ENCODE data around the gene DHRS13.
"Not testable (repeated sequence)": the region's sequence is repeated elsewhere in the genome, so short reads cannot be mapped to it uniquely, and the experiment has no call there.

The DHRS13 gene

DNA sequence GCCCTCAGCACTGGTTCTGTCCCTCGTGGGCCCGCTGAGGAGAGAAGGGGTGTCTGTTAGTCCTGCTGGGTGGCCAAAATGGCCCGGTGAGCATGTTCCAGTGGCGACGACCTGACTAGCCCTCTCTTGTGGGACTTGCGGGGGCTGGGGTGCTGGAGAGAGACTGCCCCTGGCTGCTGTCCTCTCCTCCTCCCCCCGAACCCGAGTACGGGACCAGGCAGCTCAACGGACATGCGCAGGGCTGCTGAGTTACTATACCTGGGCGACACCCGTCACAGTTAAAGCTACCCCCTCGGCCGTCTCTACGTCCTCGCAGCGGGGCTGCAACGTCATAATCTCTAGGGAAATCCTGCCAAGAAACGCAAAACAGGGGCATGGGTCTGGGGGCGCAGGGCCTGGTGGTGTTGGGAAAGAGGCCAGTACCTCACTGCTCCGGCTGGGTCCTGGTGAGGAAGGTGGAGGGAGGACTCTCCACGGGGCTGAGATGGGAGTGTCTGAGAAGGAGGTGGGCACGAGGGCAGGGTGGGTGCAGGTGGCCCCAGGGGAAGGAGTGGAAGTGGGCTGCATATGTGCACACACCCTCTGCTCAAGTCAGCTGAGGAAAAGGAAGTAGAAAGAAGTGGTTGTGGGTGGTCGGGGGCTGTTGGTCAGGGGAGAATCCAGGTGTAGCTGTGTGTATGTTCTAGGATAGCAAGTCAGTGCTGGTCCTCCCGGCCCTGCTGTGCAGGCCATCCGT lies 18.7 kb downstream of the DHRS13 start:
- DNase-seq = no peak

DNA sequence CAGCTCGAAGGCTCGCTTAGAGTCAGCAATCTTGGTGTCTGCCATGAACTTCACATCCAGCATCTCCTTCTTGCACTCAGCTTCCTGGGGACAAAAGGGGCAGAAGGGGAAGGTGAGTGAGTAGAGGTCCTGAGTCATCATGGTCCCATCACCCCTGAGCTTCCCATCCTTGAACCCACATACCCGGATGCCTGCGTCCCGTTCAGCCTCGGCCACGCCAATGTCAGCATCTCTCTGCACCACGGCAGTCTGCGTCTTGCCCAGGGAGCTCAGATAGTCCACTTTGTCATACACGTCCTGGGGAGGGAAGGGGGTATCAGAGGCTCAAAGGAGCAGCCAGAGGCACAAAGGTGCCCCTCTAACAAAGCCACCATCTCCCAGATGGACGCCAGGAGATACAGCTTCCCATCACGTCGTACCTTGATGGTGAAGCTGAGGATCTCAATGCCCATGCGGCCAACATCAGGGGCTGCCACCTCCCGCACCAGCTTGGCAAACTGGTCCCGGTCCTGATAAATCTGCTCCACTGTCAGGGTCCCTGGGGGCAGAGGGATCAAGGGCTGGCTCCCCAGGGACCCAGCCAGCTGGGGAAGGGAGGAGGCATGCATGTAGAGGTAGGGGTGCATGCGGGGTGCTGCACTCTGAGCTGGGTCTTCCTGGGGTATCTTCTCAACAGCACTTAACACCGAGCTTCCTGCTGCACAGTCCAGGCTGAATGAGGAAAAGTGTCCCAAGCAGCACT lies 20.6 kb downstream of the DHRS13 start:
- no peak for DNase-seq

DNA sequence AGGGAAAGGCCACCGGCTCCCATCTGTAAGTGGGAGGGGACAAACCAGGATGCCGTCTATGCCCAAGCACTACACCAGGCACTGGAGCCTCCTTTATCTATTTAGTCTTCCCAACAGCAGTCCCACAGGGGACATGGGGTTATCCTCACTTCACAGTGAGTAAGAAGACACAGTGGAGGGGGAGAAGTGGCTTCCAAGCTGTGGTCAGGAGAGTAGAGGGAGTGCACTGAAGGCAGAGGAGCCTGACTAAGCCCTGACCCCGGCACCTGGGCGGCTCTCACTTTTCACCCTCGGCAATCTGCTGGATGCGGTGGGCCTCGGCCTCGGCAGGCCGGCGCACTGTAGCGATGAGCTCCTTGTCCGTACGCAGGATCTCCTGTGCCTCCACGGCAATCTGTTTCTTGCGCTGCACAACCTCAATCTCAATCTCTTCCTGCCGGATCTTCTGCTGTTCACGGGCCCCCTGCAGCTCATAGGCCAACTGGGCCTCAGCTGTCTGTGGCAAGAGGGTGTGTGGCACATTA lies 21.3 kb downstream of the DHRS13 start:
- DNase-seq = no peak

DNA sequence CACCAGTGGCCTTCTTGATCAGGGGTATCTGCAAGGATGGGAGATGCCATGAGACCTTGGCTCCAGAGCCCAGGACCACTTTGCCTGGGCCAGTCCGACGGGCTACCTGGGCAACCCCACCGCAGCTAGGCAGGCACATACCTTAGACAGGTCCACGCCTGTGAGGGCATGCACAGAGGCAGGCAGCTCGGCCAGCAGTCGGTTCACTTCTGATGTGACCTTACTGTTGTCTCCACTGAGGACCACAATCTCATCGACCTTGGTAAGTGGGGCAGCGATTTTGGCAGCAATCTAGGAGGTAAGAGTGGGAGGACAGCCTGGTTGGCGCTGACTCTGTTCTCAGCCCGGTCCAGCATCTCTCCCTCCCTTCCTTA lies 22.3 kb downstream of the DHRS13 start:
- DNase-seq = no peak

DNA sequence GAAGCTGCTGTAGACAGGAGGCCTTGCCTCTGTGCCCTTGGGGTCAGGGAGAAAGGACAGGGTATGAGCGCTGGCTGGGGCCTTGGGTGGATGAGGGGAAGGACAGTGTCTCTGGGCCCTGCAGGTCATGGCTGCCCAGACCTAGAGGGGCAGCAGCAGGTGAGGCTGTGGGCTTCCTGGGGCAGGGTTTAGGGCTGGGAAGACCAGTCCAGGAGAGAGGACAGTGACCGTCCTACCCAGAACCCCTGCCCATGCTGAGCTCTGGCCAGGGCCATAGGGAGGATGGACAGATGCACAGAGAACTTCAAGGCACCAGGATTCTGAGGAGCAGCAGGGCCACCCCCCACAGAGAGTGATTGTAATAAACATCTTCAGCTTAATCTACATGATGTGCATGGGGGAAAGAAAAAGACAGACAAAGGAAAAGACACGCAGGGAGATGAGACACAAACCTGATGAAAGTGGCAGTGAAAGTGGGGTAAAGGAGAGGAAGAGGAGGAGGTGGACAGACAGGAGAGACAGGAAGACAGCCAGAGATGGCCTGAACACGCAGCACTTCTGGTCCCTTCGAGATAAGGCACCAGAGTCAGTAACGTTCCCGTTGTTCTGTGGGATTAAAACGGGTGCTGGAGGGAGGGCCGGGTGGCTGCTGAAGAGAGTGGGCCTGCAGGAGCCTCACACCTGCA lies 22.9 kb downstream of the DHRS13 start:
- DNase-seq = no peak

DNA sequence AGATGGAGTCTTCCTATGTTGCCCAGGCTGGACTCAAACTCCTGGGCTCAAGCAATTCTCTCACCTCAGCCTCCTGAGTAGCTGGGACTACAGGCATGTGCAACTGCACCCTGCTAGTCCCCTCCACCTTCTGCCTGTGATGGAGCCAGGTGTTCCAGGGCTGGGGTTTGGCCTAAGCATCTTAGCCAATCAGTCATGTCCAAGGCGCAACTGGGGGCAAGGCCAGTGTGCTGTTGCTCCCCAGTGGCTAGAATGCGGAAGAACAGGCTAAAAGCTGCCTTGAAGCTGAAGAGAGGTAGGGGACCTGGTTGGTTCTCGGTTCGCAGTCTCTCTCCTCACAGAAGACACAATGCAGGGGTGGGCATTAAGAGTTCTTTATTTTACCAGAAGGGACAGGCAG lies 23.9 kb downstream of the DHRS13 start:
- no peak for DNase-seq

DNA sequence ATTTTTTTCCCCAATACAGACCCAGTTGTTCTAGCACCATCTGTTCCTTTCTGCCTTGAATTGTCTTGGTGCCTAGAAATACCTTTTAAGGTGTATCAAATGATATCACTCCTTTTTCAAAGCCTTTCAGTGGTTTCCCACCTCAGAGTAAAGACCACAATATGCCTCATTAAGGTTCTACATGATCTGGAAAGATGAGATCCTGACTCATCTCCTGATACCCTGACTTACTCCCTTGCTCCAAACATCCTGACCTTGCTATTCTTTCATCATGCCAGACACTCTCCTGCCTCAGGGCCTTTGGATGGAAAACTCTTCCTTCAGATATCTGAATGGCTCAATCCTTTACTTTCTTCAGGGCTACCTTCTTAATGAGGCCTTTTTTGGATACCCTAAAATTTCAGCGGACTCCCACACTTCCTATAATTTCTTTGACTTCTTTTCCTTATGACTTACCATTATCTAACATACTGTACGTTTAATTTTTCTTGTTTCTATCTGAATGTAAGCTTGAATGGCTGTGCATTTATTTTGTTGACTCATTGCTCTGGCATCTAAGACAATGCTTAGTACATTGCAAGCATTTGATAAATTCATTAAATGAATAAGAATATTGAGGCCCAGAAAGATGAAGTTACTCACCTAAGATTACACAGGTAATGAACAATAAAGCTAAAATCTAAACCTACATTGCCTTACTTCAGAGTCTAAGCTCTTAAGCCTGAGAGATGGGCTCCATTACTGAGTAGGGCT lies 24.5 kb downstream of the DHRS13 start:
- DNase-seq = no peak

DNA sequence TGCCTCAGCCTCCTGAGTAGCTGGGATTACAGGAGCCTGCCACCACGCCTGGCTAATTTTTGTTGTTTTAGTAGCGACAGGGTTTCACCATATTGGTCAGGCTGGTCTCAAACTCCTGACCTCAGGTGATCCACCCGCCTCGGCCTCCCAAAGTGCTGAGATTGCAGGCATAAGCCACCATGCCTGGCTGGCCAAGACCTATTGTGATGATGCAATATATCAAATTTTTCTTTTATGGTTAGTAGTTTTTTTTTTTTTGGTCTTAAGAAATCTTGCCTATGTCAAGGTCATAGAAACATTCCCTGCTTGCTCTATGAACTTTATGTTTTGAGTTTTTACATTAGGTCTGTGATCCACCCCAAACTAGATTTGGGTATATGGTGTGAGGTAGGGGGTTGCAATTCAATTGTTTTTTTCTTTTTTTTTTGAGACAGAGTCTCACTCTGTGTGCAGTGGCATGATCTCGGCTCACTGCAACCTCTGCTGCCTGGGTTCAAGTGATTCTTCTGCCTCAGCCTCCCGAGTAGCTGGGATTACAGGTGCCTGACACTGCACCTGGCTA lies 25.6 kb downstream of the DHRS13 start:
- not testable (repeated sequence) for DNase-seq

DNA sequence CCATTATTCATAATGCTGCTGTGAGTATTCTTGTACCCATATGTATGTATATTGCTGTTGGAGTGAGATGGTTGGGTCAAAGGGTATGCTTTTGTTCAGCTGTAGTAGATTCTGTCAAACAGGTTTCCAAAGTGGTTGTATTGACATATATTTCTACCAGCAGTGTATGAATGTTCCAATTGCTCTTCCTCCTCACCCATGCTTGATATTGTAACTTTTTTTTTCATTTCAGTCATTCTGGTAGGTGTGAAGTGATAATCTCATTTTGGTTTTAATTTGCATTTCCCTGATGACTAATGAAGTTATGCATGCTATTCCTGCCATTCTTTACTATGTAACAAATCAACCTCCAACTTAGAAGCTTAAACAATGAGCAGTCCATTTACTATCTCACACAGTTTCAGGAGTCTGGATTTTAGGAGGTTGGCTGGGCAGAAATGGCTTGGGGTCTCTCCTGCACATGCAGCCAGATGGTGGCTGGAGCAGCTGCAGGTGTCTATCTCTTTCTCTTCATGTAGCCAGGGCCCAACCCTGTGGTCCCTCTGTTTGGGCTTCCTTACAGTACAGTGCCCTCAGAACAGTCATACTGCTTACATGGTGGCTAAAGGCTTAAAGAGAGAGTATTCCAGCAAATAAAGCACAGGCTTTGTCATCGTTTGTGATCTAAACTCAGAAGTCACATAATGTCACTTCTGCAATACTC lies 26.9 kb downstream of the DHRS13 start:
- DNase-seq = no peak

DNA sequence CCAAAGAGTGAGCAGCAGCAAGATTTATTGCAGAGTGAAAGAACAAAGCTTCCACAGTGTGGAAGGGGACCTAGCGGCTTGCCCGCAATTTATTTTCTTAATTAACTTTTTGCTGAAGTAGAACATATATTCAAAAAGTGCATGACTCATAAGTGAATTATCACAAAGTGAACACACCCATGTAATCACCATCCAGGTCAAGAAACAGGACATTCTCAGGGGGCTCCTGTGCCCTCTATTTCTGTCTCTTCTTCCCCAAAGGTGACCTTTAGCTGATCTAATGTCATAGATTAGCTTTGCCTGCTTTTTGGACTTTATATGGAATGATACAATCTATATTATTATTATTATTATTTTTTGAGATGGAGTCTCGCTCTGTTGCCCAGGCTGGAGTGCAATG lies 28.1 kb downstream of the DHRS13 start:
- DNase-seq = no peak

DNA sequence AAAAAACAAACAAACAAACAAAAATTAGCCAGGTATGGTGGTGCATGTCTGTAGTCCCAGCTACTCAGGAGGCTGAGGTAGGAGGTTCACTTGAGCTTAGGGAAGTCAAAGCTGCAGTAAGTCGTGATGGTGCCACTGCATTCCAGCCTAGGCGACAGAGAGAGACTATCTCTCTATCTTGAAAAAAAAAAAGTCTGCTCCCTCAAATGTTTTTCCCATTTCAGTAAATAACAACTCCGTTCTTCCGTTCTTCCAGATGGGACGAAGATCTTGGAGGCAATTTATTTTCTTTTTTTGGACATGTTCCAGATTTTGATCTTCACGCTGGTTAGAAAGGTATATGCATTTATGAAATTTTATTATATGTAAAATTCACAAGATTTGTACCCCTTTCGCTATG lies 29.0 kb downstream of the DHRS13 start:
- no peak for DNase-seq

DNA sequence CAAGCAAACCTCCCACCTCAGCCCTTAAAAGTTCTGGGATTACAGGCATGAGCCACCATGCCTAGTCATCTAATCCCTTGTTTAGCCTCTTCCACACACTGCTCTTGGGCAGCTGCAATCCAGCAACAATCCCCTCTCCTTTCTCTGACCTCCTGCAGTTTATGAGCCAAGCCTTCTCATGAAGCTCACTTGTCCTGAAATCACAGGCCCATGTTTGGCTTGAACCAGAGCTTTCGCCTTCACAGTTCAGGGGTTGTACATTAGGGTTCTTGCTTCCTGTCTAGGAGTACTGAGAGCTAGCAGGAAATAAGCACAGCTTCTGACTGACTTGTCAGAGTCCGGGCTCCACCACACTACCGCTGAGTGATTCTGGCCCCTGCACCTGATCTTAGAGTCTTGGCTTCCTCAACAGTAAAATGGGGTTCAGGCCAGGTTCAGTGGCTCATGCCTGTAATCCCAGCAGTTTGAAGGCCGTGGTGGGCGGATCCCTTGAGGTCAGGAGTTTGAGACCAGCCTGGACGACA lies 31.8 kb downstream of the DHRS13 start:
- DNase-seq = no peak

DNA sequence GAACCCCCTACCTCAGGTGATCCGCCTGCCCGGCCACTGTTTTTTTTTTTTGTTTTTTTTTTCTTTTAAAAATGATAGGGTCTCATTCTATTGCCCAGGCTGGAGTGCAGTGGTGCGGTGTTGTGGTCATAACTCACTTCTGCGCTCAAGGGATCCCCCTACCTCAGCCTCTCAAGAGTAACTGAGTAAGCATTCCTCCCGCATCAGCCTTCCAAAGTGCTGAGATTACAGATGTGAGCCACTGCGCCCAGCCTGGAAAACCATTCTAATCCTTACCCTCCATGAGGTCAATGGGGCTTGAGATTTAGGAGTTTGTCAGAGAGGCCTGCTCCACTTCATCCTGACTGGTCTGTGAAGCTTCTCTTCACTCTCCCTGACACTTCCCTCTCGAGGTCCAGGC lies 35.6 kb downstream of the DHRS13 start:
- DNase-seq = no peak

DNA sequence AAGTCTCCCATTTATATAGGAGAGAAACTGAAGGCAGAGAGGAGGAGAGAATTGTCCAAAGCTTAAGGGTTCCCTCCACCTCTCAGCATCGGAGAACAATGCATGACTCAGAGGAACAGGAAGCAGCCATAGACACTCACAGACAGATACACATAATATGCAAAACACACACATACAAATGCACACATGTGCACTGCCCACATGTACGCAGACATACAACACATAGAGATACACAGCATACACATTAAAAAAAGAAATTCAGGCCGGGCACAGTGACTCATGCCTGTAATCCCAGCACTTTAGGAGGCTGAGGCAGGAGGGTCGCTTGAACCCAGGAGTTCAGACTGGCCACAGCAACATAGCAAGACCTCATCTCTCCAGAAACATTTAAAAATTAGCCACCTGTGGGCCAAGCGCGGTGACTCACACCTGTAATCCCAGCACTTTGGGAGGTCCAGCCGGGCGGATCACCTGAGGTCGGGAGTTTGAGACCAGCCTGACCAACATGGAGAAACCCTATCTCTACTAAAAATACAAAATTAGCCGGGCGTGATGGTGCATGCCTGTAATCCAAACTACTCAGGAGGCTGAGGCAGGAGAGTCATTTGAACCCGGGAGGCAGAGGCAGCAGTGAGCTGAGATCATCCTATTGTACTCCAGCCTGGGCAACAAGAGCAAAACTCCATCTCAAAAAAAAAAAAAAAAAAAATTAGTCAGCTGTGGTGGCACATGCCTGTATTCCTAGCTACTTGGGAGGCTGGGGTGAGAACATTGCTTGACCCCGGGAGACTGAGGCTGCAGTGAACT lies 36.7 kb downstream of the DHRS13 start:
- no peak for DNase-seq

DNA sequence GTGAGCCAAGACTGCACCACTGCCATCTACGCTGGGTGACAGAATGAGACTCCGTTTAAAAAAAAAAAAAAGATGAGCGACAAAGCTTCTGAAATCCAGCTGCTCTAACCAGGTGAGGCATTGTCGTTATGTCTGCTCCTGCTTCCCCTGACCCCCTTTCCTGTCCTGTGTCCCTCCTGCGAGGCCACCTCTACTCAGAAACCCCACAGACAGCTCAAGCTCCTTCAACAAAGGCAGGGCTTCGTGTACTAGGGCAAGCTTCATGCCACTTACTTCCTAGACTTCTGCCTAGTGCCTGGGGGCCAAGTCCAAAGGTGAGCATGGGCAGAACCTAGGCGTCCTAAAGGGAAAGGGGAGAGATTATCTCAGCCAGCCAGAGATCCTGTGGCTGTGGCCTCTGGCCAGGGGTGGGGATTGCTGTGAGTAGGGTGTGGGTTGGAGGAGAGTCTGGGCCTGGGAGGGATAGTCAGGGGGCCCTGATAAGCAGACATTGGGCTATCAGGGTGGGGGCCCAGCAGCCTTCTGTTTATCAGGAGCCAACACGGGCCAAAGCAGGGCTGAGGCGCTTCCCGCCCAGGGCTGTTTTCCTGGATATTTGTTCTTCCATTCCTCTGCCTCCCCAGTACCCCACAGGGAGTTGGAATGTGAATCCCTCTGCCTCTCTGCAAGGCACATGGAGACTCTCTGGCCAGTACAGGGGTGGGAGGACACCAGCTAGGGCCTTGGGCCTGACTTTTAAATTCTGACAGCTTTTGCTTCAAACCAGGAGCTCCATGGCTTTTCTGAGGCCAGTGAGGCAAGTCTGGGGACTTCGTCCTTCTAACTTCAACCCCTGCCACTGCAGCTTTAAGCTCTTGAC lies 37.7 kb downstream of the DHRS13 start:
- DNase-seq = no peak

DNA sequence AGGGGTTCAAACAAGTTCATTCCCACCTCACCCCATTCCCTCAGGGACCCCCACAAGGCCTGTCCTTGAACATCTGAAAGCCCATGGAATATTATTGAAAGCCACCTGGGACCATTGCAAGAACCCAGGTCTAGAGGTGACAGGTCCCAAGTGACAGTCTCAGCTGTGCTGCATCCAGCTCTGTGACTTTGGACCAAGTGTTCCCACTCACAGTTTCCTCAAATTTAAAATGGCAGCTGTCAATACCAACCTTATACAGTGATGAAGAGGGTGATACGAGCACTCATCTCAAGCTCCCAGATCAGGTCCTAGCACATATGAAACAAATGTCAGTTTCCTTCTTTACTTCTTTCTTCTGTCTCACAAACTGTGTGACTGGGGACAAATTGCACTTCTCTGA lies 38.9 kb downstream of the DHRS13 start:
- DNase-seq = no peak

DNA sequence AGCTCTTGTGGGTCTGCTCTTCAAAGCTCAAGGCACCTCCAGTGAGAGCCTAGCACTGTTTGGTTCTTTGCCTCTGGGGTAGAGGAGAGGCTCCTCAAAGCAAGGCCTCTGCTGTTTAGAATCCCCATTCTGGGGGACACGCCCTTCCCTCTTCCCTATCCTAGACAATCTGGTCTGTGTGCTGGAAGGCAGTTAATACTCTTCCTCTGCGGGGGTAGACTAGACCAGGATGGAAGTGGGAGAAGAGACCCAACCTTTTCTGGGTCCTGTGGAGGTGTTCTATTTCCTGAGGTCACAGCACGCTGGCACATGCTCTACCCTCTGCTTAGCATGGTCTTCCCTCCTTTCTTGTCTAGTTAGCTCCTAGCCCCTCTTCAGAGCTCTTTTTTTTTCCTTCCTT lies 40.3 kb downstream of the DHRS13 start:
- DNase-seq = no peak

DNA sequence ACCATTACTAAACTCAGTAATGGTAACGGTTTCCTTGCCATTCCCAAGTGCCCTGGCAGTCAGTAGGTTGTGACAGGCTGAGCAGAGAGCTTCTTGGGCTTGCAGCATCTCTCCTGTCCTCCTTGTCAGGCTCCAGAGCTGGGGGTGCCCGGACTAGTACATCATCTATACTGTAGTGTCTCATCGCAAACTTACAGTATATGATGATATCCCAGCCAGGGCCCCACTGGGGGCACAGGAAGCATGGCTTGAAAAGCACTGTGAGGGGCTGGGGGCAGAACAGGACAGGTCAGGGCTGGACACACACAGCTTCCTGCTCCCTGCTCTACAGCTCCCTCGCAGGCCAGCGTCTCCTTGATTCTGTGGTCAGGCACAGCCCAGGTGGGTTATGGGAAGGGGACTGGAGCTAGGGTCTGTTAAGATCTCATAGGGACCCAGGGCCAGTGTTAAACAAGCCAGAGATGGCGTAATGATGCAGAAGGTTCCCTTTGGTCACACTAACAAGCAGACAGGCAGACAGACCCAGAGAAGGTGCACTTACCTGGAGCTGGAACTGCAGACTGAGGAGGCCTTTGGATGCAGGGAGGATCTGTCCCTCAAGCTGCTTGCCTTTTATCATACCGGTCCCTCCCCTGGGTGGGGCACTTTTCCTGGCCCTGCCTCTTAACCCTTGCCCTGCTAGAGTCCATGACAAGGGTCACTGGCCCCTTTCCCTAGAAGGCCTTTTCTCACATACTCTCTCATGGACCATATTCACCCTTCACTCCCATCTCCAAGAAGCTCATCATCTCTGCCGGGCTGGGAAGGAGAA lies 41.3 kb downstream of the DHRS13 start:
- DNase-seq = no peak
